D341Med (cell line): Measurements from ENCODE around the gene PLCD3.

Experiments used
- DNase-seq: peaks from one replicate; pipeline ENCODE4 v3.0.0; 2012; ENCODE audit warnings: low spot score

Gene PLCD3

GRCh38 chr17:45149669-45150664 lies 17.7 kb upstream of the PLCD3 start:
- DNase-seq, result peak; percentile 65

GRCh38 chr17:45149037-45149668 lies 16.8 kb upstream of the PLCD3 start:
- DNase-seq, result peak; percentile 87

GRCh38 chr17:45148183-45149036 lies 16.1 kb upstream of the PLCD3 start, which contains the start of gene HEXIM1:
TSS of gene HEXIM1 (plus strand) at chr17:45148475. CDS start at chr17:45149191, 716 bp downstream.
- DNase-seq, result peak; percentile 99

- no peak for DNase-seq
Measured at GRCh38 chr17:45147581-45148182, 15.4 kb upstream of the PLCD3 start.

GRCh38 chr17:45146890-45147580 lies 14.7 kb upstream of the PLCD3 start:
- DNase-seq, result peak; percentile 89

GRCh38 chr17:45146592-45146889 lies 14.2 kb upstream of the PLCD3 start:
- no peak for DNase-seq

GRCh38 chr17:45146166-45146565 lies 13.9 kb upstream of the PLCD3 start:
- DNase-seq, result no peak

- no peak for DNase-seq
Measured at GRCh38 chr17:45145035-45145389, 12.7 kb upstream of the PLCD3 start.

- peak; percentile 38 for DNase-seq
Measured at GRCh38 chr17:45144199-45145034, 12.1 kb upstream of the PLCD3 start.

GRCh38 chr17:45143767-45144198 lies 11.5 kb upstream of the PLCD3 start:
- DNase-seq, result peak; percentile 38

- no peak for DNase-seq
Measured at GRCh38 chr17:45143094-45143670, 10.9 kb upstream of the PLCD3 start.

GRCh38 chr17:45139533-45139920 lies 7.2 kb upstream of the PLCD3 start:
- no peak for DNase-seq

- DNase-seq, result peak; percentile 45
Measured at GRCh38 chr17:45138911-45139532, 6.7 kb upstream of the PLCD3 start.

- DNase-seq, result no peak
Measured at GRCh38 chr17:45137561-45138305, 5.4 kb upstream of the PLCD3 start.

- DNase-seq, result no peak
Measured at GRCh38 chr17:45136846-45137560, 4.7 kb upstream of the PLCD3 start.

- peak; percentile 46 for DNase-seq
Measured at GRCh38 chr17:45135978-45136791, 3.9 kb upstream of the PLCD3 start.
